ENCODE measurements around the gene TMEM63C. TPM values are rescaled to one million over a fixed set of nuclear protein-coding genes. Genes with fewer than 3 reads are reported as not detected.

TMEM63C gene
- total RNA-seq, 1 experiment from 2014 or later: 5.7 TPM

- Histone ChIP-seq H3K9me3 (ENCODE audit: control insufficient read depth in 1 of 2, insufficient read depth in 1 of 2, low read depth in 1 of 2, low read length in 2 of 2) (no peaks in the 10 kb centered on the region), H3K36me3 (ENCODE audit: control insufficient read depth in 1 of 2, insufficient read depth in 2 of 2, low read length in 2 of 2) (no peaks in the 10 kb centered on the region), H3K9me2 (ENCODE audit: insufficient read depth) (no peaks in the 10 kb centered on the region), H3K9ac (ENCODE audit: low read length) (no peak overlapping the region), H3K4me3 (replicated peaks in 1 of 2; ENCODE audit: low read depth in 1 of 2, low read length in 2 of 2) (no peak overlapping the region), H4K20me1 (ENCODE audit: insufficient read depth) (no peaks in the 10 kb centered on the region), H3K4me1 (ENCODE audit: control insufficient read depth in 1 of 2, insufficient read depth in 2 of 2, low read length in 2 of 2) (peaks cover 7 to 21% of the 10 kb centered on the region in 2 experiments; a peak in 3 of 4 replicates), H3K79me2 (ENCODE audit: insufficient read depth, low read length) (no peaks in the 10 kb centered on the region), H2AFZ (ENCODE audit: low read depth, low read length, poor library complexity, severe bottlenecking) (no peak overlapping the region), H3K27me3 (ENCODE audit: insufficient read depth, low read length) (no peaks in the 10 kb centered on the region), H3K27ac (ENCODE audit: low read depth, low read length) (no peak overlapping the region), H3K4me2 (ENCODE audit: low read length) (peak overlapping the region; percentile 81)
- POLR2A ChIA-PET: no interaction called here
- RAD21 ChIA-PET (ENCODE audit: low non-redundant PET in 1 of 2, low total read pairs in 2 of 2, uncharacterized antibody in 2 of 2, unreplicated experiment in 2 of 2): no interaction called here
- no peak for TF ChIP-seq TCF7L2 (IDR thresholded peaks at IDR 0.05; ENCODE audit: borderline replicate concordance, extremely low read depth, insufficient read depth, insufficient read length)
- TF ChIP-seq ATF3 (IDR thresholded peaks at IDR 0.05): no peak
- no peak for TF ChIP-seq REST (IDR thresholded peaks at IDR 0.05; ENCODE audit: low read depth)
- no peak for TF ChIP-seq SRF (IDR thresholded peaks at IDR 0.05; ENCODE audit: low read depth)
- no peak for TF ChIP-seq MAX (IDR thresholded peaks at IDR 0.05)
- TF ChIP-seq ZBTB33 (IDR thresholded peaks at IDR 0.05; ENCODE audit: extremely low read depth, insufficient replicate concordance, low read length): no peak
- no peak for TF ChIP-seq ZNF274 (IDR thresholded peaks at IDR 0.05; ENCODE audit: low read depth, low read length)
- no peak for TF ChIP-seq SP1 (IDR thresholded peaks at IDR 0.05; ENCODE audit: low read depth)
- no peak for TF ChIP-seq RAD21 (IDR thresholded peaks at IDR 0.05; ENCODE audit: low read depth)
- intact Hi-C loops (cut with micrococcal nuclease): no loop called here
- no TSS peak for BruUV-seq (replicated peaks)
- ATAC-seq (no peak), DNase-seq (ENCODE audit: low read depth, low spot score) (no peak)
- CTCF ChIA-PET: interaction anchor here (1.3 to 1.6 kb wide), 3 partner anchors 9 to 62 kb away, joined by 4 to 7 read pairs (median 4); no protein-coding TSS in a partner anchor
These were observed 42.6 kb upstream of the TMEM63C start for GRCh38 chr14:77139022-77139421.

All from HCT116 (cell line).